ENCODE results near the gene TBX21. TPM values are rescaled to one million over a fixed set of nuclear protein-coding genes. Genes with fewer than 3 reads are reported as not detected.
"Not testable (repeated sequence)": the region's sequence is repeated elsewhere in the genome, so short reads cannot be mapped to it uniquely, and the experiment has no call there.

Gene TBX21
- total RNA-seq, 1 donor, result 15.7 TPM

GRCh38 chr17:47729476-47729875 is 3.6 kb upstream of the TBX21 start:
- no peaks in the 10 kb centered on the region for H3K9me3 ChIP-seq (ENCODE audit: low read depth, low read length)
- peaks cover 19% of the 10 kb centered on the region for H3K27me3 ChIP-seq (ENCODE audit: insufficient read depth, low read length)
- peaks cover 33% of the 10 kb centered on the region for H3K4me1 ChIP-seq (ENCODE audit: insufficient read depth, low read length)
- H3K4me3 ChIP-seq (ENCODE audit: low read length), result no peak overlapping the region

- peaks cover 19% of the 10 kb centered on the region for H3K27me3 ChIP-seq (ENCODE audit: insufficient read depth, low read length)
- H3K9me3 ChIP-seq (ENCODE audit: low read depth, low read length), result no peaks in the 10 kb centered on the region
- H3K4me1 ChIP-seq (ENCODE audit: insufficient read depth, low read length), result peaks cover 38% of the 10 kb centered on the region
- no peak overlapping the region for H3K4me3 ChIP-seq (ENCODE audit: low read length)
Measured at GRCh38 chr17:47730681-47731080, 2.4 kb upstream of the TBX21 start.

DNA sequence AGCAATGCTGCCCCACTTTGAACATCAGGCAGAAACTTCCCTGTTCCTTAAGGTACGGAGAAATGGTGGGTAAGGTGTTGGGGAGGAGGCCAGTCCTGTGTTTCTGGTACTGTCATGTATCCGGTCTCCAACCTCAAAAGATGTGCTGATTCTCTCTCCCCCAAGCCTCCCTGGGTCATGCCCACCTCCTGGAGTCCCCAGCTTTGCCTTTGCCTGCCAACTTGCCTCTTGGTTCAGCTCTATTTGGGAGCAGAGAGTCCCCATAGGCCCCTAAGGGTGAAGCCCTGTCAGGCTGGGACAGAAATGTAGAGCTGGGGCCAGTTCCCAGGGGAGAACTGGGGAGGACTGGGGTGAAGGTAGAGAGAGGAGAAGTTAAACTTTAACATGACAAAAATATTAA is 1.6 kb upstream of the TBX21 start:
- H3K4me3 ChIP-seq (ENCODE audit: low read length), result no peak overlapping the region
- peaks cover 38% of the 10 kb centered on the region for H3K4me1 ChIP-seq (ENCODE audit: insufficient read depth, low read length)
- H3K9me3 ChIP-seq (ENCODE audit: low read depth, low read length), result no peaks in the 10 kb centered on the region
- peaks cover 19% of the 10 kb centered on the region for H3K27me3 ChIP-seq (ENCODE audit: insufficient read depth, low read length)

- Histone ChIP-seq H3K4me1 (ENCODE audit: insufficient read depth, low read length) (peaks cover 38% of the 10 kb centered on the region), H3K9me3 (ENCODE audit: low read depth, low read length) (no peaks in the 10 kb centered on the region), H3K27me3 (ENCODE audit: insufficient read depth, low read length) (peaks cover 19% of the 10 kb centered on the region), H3K4me3 (ENCODE audit: low read length) (peak overlapping the region; percentile 18)
Measured at GRCh38 chr17:47732399-47733046, 513 bp upstream of the TBX21 start.

GRCh38 chr17:47733674-47734410 is 806 bp downstream of the TBX21 start:
- no peaks in the 10 kb centered on the region for H3K9me3 ChIP-seq (ENCODE audit: low read depth, low read length)
- peak overlapping the region; percentile 43 for H3K4me3 ChIP-seq (ENCODE audit: low read length)
- peaks cover 19% of the 10 kb centered on the region for H3K27me3 ChIP-seq (ENCODE audit: insufficient read depth, low read length)
- peaks cover 38% of the 10 kb centered on the region for H3K4me1 ChIP-seq (ENCODE audit: insufficient read depth, low read length)

DNA sequence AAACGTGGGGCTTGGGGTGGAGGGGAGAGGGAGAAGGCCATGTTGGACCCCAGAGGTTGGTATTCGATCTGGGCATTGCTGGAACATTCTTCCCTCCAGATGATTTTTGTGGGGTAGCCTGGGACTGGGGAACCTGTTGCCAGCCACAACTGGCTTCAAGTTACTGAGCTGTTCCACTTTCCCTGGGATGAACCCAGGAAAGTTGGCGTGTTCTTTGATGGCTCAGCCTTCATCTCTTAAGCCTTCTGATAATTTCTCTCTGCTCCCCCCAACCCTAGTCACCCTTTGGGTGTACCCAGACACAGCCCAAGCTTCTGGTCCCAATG is 2.1 kb downstream of the TBX21 start:
- peaks cover 38% of the 10 kb centered on the region for H3K4me1 ChIP-seq (ENCODE audit: insufficient read depth, low read length)
- H3K9me3 ChIP-seq (ENCODE audit: low read depth, low read length), result no peaks in the 10 kb centered on the region
- peaks cover 19% of the 10 kb centered on the region for H3K27me3 ChIP-seq (ENCODE audit: insufficient read depth, low read length)
- peak overlapping the region; percentile 43 for H3K4me3 ChIP-seq (ENCODE audit: low read length)

- Histone ChIP-seq H3K4me3 (ENCODE audit: low read length) (peak overlapping the region; percentile 43), H3K9me3 (ENCODE audit: low read depth, low read length) (no peaks in the 10 kb centered on the region), H3K4me1 (ENCODE audit: insufficient read depth, low read length) (peaks cover 35% of the 10 kb centered on the region), H3K27me3 (ENCODE audit: insufficient read depth, low read length) (peaks cover 19% of the 10 kb centered on the region)
Measured at GRCh38 chr17:47735536-47736011, 2.5 kb downstream of the TBX21 start.

DNA sequence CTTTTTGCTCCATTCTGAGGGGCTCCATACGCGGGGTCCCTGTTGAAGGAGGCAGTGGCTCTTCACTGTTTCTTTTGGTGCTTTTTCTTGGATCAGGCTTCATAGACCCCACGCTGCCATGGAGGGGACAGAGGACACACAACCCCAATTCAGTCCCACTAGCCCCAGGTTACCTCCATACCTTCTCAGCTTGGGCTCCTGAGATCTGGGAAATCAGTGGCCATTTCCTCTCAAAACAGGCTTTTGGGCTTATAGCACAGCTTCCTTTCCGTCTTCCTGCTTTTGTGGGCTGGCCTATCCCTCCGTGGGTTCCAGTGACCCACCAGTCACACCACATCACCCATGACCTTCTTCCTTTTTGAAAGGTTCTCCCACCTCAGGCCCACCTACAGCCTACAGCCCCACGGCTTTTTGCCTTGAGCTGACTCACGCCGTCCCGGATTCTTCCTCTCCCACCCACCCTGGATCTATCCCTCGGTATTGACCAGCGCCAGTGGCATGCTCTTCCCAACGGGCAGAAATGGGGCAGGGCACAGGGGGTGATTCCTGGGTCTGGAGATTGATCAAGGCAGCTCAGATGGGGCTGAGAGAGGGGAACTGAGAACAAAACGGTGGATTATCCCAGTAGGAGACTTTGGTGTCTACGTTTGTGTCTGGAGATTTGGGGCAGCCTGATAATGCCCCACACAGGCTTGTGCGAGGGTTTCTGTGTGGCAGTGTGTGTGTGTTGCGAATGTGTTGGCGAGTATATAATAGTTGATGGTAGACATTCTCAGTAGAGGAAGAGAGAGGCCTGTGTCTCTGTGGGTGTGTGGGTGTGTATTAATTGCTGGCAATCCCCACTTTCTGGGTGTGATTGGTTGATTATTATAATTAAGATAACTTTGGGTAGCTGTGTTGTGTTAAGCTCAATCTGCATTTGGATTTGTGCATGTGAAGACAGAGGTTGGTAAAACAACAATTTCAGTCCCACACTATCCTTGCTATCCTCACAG is 3.8 kb downstream of the TBX21 start:
- peak overlapping the region; percentile 43 for H3K4me3 ChIP-seq (ENCODE audit: low read length)
- no peaks in the 10 kb centered on the region for H3K9me3 ChIP-seq (ENCODE audit: low read depth, low read length)
- peaks cover 17% of the 10 kb centered on the region for H3K27me3 ChIP-seq (ENCODE audit: insufficient read depth, low read length)
- peaks cover 25% of the 10 kb centered on the region for H3K4me1 ChIP-seq (ENCODE audit: insufficient read depth, low read length)

GRCh38 chr17:47738178-47738577 is 5.1 kb downstream of the TBX21 start:
- Histone ChIP-seq H3K4me3 (ENCODE audit: low read length) (peak overlapping the region; percentile 10), H3K4me1 (ENCODE audit: insufficient read depth, low read length) (peaks cover 26% of the 10 kb centered on the region), H3K27me3 (ENCODE audit: insufficient read depth, low read length) (peaks cover 6% of the 10 kb centered on the region)

DNA sequence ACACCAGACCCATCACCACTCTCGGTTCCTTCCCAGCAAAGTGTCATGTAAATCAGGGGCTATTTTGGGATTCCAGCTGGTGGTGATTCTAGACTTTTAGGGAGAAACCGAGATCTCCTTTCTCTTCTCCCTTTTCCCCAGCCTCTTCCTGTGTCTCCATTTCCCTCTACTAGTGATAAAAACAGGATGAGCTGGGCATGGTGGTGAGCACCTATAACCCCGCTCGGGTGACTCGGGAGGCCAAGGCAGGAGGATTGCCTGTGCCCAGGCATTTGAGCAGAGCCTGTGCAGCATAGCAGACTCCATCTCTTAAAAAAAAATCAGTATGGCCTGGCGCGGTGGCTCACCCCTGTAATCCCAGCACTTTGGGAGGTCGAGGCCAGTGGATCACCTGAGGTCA is 6.1 kb downstream of the TBX21 start:
- peaks cover 21% of the 10 kb centered on the region for H3K4me1 ChIP-seq (ENCODE audit: insufficient read depth, low read length)

More at GRCh38 chr17:47738178-47738577, 5.1 kb downstream of the TBX21 start:
- no peaks in the 10 kb centered on the region for H3K9me3 ChIP-seq (ENCODE audit: low read depth, low read length)

DNA sequence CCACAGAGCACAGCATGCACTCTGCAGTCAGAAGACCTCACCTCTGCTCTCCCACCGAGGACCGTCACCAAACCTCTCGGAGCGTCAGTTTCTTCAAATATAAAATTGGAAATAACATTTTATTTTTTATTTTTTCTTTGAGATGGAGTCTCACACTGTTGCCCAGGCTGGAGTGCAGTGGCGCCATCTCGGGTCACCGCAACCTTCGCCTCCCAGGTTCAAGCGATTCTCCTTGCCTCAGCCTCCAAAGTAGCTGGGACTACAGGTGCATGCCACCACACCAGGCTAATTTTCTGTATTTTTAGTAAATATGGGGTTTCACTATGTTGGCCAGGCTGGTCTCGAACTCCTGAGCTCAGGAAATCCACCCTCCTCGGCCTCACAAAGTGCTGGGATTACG is 6.9 kb downstream of the TBX21 start:
- not testable (repeated sequence) for H3K9me3 ChIP-seq (ENCODE audit: low read depth, low read length); H3K27me3 ChIP-seq (ENCODE audit: insufficient read depth, low read length); H3K4me3 ChIP-seq (ENCODE audit: low read length)
- H3K4me1 ChIP-seq (ENCODE audit: insufficient read depth, low read length), result peaks cover 22% of the 10 kb centered on the region

More for the DNA sequence above, 6.1 kb downstream of the TBX21 start:
- Histone ChIP-seq H3K27me3 (ENCODE audit: insufficient read depth, low read length) (peaks cover 6% of the 10 kb centered on the region), H3K4me3 (ENCODE audit: low read length) (no peak overlapping the region), H3K9me3 (ENCODE audit: low read depth, low read length) (no peaks in the 10 kb centered on the region)

GRCh38 chr17:47741109-47741792 is 8.2 kb downstream of the TBX21 start:
- no peak overlapping the region for H3K4me3 ChIP-seq (ENCODE audit: low read length)
- H3K27me3 ChIP-seq (ENCODE audit: insufficient read depth, low read length), result peaks cover 5% of the 10 kb centered on the region
- no peaks in the 10 kb centered on the region for H3K9me3 ChIP-seq (ENCODE audit: low read depth, low read length)
- peaks cover 17% of the 10 kb centered on the region for H3K4me1 ChIP-seq (ENCODE audit: insufficient read depth, low read length)

GRCh38 chr17:47741793-47742145 is 8.7 kb downstream of the TBX21 start:
- Histone ChIP-seq H3K9me3 (ENCODE audit: low read depth, low read length) (no peaks in the 10 kb centered on the region), H3K4me1 (ENCODE audit: insufficient read depth, low read length) (peaks cover 17% of the 10 kb centered on the region), H3K4me3 (ENCODE audit: low read length) (no peak overlapping the region), H3K27me3 (ENCODE audit: insufficient read depth, low read length) (peaks cover 5% of the 10 kb centered on the region)

GRCh38 chr17:47742319-47743181 is 9.5 kb downstream of the TBX21 start:
- Histone ChIP-seq H3K4me1 (ENCODE audit: insufficient read depth, low read length) (peaks cover 17% of the 10 kb centered on the region), H3K27me3 (ENCODE audit: insufficient read depth, low read length) (peaks cover 5% of the 10 kb centered on the region), H3K9me3 (ENCODE audit: low read depth, low read length) (no peaks in the 10 kb centered on the region), H3K4me3 (ENCODE audit: low read length) (no peak overlapping the region)
